Measurements from ENCODE around the gene GALNS. TPM values are rescaled to one million over a fixed set of nuclear protein-coding genes. Genes with fewer than 3 reads are reported as not detected.

The GALNS gene
- total RNA-seq, 2 donors from 2014 or later = 8.8 to 48.8 TPM

GRCh38 chr16:88833086-88833485, 23.7 kb downstream of the GALNS start:
- no peak for TF ChIP-seq POLR2A (IDR thresholded peaks at IDR 0.05)
- no peak for TF ChIP-seq CTCF (IDR thresholded peaks at IDR 0.05)
- no peak overlapping the region for H3K27ac ChIP-seq
- no peak overlapping the region for H3K4me3 ChIP-seq
- no peaks in the 10 kb centered on the region for H3K9me3 ChIP-seq
- H3K27me3 ChIP-seq = no peaks in the 10 kb centered on the region
- no peaks in the 10 kb centered on the region for H3K36me3 ChIP-seq (replicated peaks in 1 of 2; ENCODE audit: insufficient read depth in 1 of 2, low read depth in 2 of 2)
- ATAC-seq (no peak), DNase-seq (no peak)
- 89 to 91% methylated on average over 13 of the region's 13 CpGs for WGBS, 2 donors
- H3K4me1 ChIP-seq = no peaks in the 10 kb centered on the region
- intact Hi-C loops (cut with DNase I) = no loop called here

GRCh38 chr16:88831838-88832237, 24.9 kb downstream of the GALNS start:
- no peaks in the 10 kb centered on the region for H3K9me3 ChIP-seq
- H3K27ac ChIP-seq = no peak overlapping the region
- no peaks in the 10 kb centered on the region for H3K27me3 ChIP-seq
- DNase-seq (no peak), ATAC-seq (no peak)
- no peak for TF ChIP-seq POLR2A (IDR thresholded peaks at IDR 0.05)
- no peak for TF ChIP-seq CTCF (IDR thresholded peaks at IDR 0.05)
- H3K4me3 ChIP-seq = no peak overlapping the region
- no peaks in the 10 kb centered on the region for H3K4me1 ChIP-seq
- no peaks in the 10 kb centered on the region for H3K36me3 ChIP-seq (replicated peaks in 1 of 2; ENCODE audit: insufficient read depth in 1 of 2, low read depth in 2 of 2)
- 60 to 80% methylated on average over 7 to 13 of the region's 13 CpGs for WGBS, 2 donors
- intact Hi-C loops (cut with DNase I) = no loop called here

- no peak for DNase-seq
- Histone ChIP-seq H3K9me3 (no peaks in the 10 kb centered on the region), H3K27me3 (no peaks in the 10 kb centered on the region), H3K36me3 (replicated peaks in 1 of 2; ENCODE audit: insufficient read depth in 1 of 2, low read depth in 2 of 2) (no peaks in the 10 kb centered on the region), H3K27ac (no peak overlapping the region), H3K4me3 (no peak overlapping the region), H3K4me1 (no peaks in the 10 kb centered on the region)
- ATAC-seq = no peak
- TF ChIP-seq POLR2A (IDR thresholded peaks at IDR 0.05) = no peak
- TF ChIP-seq CTCF (IDR thresholded peaks at IDR 0.05) = no peak
- intact Hi-C loops (cut with DNase I) = no loop called here
- 82 to 94% methylated on average over 9 to 14 of the region's 14 CpGs for WGBS, 2 donors
Measured at GRCh38 chr16:88830783-88831182, 26.0 kb downstream of the GALNS start.

- TF ChIP-seq CTCF (IDR thresholded peaks at IDR 0.05) (no peak), POLR2A (IDR thresholded peaks at IDR 0.05) (no peak)
- no peak overlapping the region for H3K27ac ChIP-seq
- DNase-seq (no peak), ATAC-seq (peak; percentile 31)
- H3K9me3 ChIP-seq = no peaks in the 10 kb centered on the region
- no peaks in the 10 kb centered on the region for H3K4me1 ChIP-seq
- no peak overlapping the region for H3K4me3 ChIP-seq
- WGBS, 2 donors = 84 to 96% methylated on average over 8 to 11 of the region's 11 CpGs
- no peaks in the 10 kb centered on the region for H3K27me3 ChIP-seq
- intact Hi-C loops (cut with DNase I) = no loop called here
- H3K36me3 ChIP-seq (replicated peaks in 1 of 2; ENCODE audit: insufficient read depth in 1 of 2, low read depth in 2 of 2) = no peaks in the 10 kb centered on the region
Measured at GRCh38 chr16:88830258-88830657, 26.5 kb downstream of the GALNS start.

- DNase-seq = no peak
- no peaks in the 10 kb centered on the region for H3K4me1 ChIP-seq
- no peak overlapping the region for H3K27ac ChIP-seq
- no peaks in the 10 kb centered on the region for H3K36me3 ChIP-seq (replicated peaks in 1 of 2; ENCODE audit: insufficient read depth in 1 of 2, low read depth in 2 of 2)
- TF ChIP-seq CTCF (IDR thresholded peaks at IDR 0.05) = no peak
- TF ChIP-seq POLR2A (IDR thresholded peaks at IDR 0.05) = no peak
- H3K27me3 ChIP-seq = no peaks in the 10 kb centered on the region
- intact Hi-C loops (cut with DNase I) = no loop called here
- no peaks in the 10 kb centered on the region for H3K9me3 ChIP-seq
- 72 to 90% methylated on average over 12 to 24 of the region's 24 CpGs for WGBS, 2 donors
- ATAC-seq = no peak
- no peak overlapping the region for H3K4me3 ChIP-seq
Measured at GRCh38 chr16:88828711-88829110, 28.0 kb downstream of the GALNS start.
